ENCODE data around the gene EIF5A2.

The EIF5A2 gene

DNA sequence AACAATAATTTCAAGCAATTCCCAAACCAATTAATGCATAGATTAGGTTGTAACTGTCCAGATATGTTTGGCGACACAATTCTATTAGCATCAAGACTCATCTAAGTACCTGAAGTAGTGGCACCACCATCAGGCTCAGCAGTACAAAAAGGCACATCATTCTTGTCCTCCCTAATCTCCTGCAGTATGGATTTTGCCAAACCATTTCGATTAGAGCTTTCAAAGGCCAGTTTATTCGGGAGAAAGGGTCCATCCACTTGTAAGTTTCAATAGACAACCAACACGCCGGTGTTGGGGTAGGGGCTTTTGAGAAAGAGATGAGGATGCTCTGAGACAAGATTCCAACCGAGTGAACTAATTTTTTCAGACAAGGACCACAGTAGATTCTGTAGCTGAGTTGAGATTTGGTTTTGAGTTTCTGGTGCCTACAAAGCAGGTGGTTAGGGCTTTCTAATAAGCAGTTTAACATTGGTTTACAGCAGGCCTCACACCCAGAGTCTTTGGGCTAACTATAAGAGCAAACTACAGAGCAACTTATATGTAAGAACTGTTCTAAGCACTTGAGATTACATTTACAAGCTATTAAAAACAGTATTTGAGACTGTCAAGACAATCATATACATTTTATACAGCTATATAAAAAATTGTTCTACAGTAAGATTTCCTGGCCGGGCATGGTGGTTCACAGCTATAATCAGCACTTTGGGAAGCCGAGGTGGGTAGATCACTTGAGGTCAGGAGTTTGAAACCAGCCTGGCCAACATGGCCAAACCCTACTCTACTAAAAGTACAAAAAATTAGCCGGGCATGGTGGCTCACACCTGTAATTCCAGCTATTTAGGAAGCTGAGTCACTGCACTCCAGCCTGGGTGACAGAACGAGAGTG is 43.0 kb downstream of the EIF5A2 start:
- Histone ChIP-seq H3K9me3 (ENCODE audit: insufficient read depth, low read depth, low read length) (no peaks in the 10 kb centered on the region), H4K20me1 (ENCODE audit: insufficient read depth, low read length, poor library complexity, severe bottlenecking) (peaks cover 31% of the 10 kb centered on the region), H3K27me3 (ENCODE audit: insufficient read depth, low read length, poor library complexity, severe bottlenecking) (no peaks in the 10 kb centered on the region), H3K4me1 (ENCODE audit: insufficient read depth, low read length, poor library complexity, severe bottlenecking) (peaks cover 29% of the 10 kb centered on the region), H3K4me2 (ENCODE audit: low read depth, low read length, poor library complexity, severe bottlenecking) (peak overlapping the region; percentile 96), H3K36me3 (ENCODE audit: insufficient read depth, low read length) (peaks cover 35% of the 10 kb centered on the region), H3K9me2 (replicated peaks; ENCODE audit: low read depth, low read length) (no peaks in the 10 kb centered on the region), H2AFZ (ENCODE audit: low read length) (no peak overlapping the region), H3K9ac (ENCODE audit: low read depth, low read length, poor library complexity, severe bottlenecking) (no peak overlapping the region), H3F3A (ENCODE audit: low read depth) (peaks cover 8% of the 10 kb centered on the region), H3K79me2 (ENCODE audit: insufficient read depth, low read length) (peaks cover 42% of the 10 kb centered on the region), H3K4me3 (ENCODE audit: low read length, poor library complexity, severe bottlenecking) (no peak overlapping the region)
- TF ChIP-seq EZH2phosphoT487 (IDR thresholded peaks at IDR 0.05; ENCODE audit: borderline replicate concordance) = no peak
- TF ChIP-seq, protein P1, sequence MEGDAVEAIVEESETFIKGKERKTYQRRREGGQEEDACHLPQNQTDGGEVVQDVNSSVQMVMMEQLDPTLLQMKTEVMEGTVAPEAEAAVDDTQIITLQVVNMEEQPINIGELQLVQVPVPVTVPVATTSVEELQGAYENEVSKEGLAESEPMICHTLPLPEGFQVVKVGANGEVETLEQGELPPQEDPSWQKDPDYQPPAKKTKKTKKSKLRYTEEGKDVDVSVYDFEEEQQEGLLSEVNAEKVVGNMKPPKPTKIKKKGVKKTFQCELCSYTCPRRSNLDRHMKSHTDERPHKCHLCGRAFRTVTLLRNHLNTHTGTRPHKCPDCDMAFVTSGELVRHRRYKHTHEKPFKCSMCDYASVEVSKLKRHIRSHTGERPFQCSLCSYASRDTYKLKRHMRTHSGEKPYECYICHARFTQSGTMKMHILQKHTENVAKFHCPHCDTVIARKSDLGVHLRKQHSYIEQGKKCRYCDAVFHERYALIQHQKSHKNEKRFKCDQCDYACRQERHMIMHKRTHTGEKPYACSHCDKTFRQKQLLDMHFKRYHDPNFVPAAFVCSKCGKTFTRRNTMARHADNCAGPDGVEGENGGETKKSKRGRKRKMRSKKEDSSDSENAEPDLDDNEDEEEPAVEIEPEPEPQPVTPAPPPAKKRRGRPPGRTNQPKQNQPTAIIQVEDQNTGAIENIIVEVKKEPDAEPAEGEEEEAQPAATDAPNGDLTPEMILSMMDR (conservative IDR thresholded peaks at IDR 0.05; ENCODE audit: low read length) = no peak

DNA sequence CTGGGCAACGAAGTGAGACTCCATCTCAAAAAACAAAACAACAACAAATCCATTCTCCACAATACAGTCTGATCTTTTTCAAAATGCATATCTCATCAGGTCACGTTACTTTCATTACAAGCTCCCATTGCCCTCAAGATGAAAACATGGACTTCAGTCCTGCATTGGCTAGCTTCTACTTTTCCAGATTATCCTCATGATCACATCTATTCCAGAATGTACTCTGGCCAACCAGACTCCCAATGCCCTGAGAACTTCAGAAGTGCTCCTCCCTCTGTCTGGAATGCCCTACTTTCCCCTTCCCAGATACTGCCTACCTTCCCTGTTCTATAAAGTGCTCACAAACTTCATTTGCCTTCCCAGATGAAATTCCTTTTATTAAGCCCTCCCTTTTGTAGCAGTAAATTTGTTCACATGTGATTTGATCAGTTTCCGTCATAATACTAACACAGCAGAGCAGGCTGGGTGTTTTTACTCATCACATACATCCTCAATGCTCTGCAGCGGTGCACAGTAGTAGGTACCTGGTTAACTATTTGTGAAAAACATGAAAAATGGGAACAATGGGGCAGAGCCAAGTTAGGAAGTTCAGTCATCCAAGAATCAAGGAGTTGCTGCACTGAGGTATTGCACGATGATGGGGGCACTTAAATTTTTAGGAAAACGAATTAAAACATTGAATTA is 43.8 kb downstream of the EIF5A2 start:
- Histone ChIP-seq H3K27me3 (ENCODE audit: insufficient read depth, low read length, poor library complexity, severe bottlenecking) (no peaks in the 10 kb centered on the region), H3K9me3 (ENCODE audit: insufficient read depth, low read depth, low read length) (no peaks in the 10 kb centered on the region), H3K4me2 (ENCODE audit: low read depth, low read length, poor library complexity, severe bottlenecking) (peak overlapping the region; percentile 96), H4K20me1 (ENCODE audit: insufficient read depth, low read length, poor library complexity, severe bottlenecking) (peaks cover 31% of the 10 kb centered on the region), H3K4me3 (ENCODE audit: low read length, poor library complexity, severe bottlenecking) (no peak overlapping the region), H3K4me1 (ENCODE audit: insufficient read depth, low read length, poor library complexity, severe bottlenecking) (peaks cover 27% of the 10 kb centered on the region), H3K36me3 (ENCODE audit: insufficient read depth, low read length) (peaks cover 35% of the 10 kb centered on the region), H2AFZ (ENCODE audit: low read length) (no peak overlapping the region), H3K9ac (ENCODE audit: low read depth, low read length, poor library complexity, severe bottlenecking) (no peak overlapping the region), H3K9me2 (replicated peaks; ENCODE audit: low read depth, low read length) (no peaks in the 10 kb centered on the region), H3F3A (ENCODE audit: low read depth) (peaks cover 4% of the 10 kb centered on the region), H3K79me2 (ENCODE audit: insufficient read depth, low read length) (peaks cover 40% of the 10 kb centered on the region)
- TF ChIP-seq, protein P1 (conservative IDR thresholded peaks at IDR 0.05; ENCODE audit: low read length) = no peak
- TF ChIP-seq EZH2phosphoT487 (IDR thresholded peaks at IDR 0.05; ENCODE audit: borderline replicate concordance) = no peak

DNA sequence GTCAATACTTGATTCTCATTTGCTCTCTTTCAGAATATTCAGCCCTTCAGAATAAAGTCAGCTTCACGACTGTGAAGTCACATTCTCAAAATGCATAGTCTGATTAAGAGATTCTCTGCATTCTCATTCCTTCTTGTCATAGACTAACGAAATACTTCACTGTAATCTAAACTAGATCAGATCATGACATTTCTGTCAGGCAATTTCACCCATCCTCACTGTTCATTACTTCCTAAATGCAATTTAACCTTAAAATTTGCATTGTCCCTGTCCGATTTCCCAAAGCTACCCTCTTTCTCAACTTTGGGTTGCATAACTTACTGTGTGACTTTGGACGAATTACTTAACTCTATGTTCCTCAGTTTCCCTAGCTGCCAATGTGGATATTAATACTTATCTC is 44.6 kb downstream of the EIF5A2 start:
- Histone ChIP-seq H3K9me3 (ENCODE audit: insufficient read depth, low read depth, low read length) (no peaks in the 10 kb centered on the region), H2AFZ (ENCODE audit: low read length) (no peak overlapping the region), H4K20me1 (ENCODE audit: insufficient read depth, low read length, poor library complexity, severe bottlenecking) (peaks cover 31% of the 10 kb centered on the region), H3K36me3 (ENCODE audit: insufficient read depth, low read length) (peaks cover 35% of the 10 kb centered on the region), H3K4me3 (ENCODE audit: low read length, poor library complexity, severe bottlenecking) (no peak overlapping the region), H3F3A (ENCODE audit: low read depth) (no peaks in the 10 kb centered on the region; the same call in 1 of the 2 replicates), H3K4me1 (ENCODE audit: insufficient read depth, low read length, poor library complexity, severe bottlenecking) (peaks cover 20% of the 10 kb centered on the region), H3K9me2 (replicated peaks; ENCODE audit: low read depth, low read length) (no peaks in the 10 kb centered on the region), H3K27me3 (ENCODE audit: insufficient read depth, low read length, poor library complexity, severe bottlenecking) (no peaks in the 10 kb centered on the region), H3K79me2 (ENCODE audit: insufficient read depth, low read length) (peaks cover 31% of the 10 kb centered on the region), H3K4me2 (ENCODE audit: low read depth, low read length, poor library complexity, severe bottlenecking) (no peak overlapping the region), H3K9ac (ENCODE audit: low read depth, low read length, poor library complexity, severe bottlenecking) (no peak overlapping the region)
- no peak for TF ChIP-seq EZH2phosphoT487 (IDR thresholded peaks at IDR 0.05; ENCODE audit: borderline replicate concordance)
- TF ChIP-seq, protein P1 (conservative IDR thresholded peaks at IDR 0.05; ENCODE audit: low read length) = no peak
